OCI-LY7 (cell line): Measurements from ENCODE around the gene SAC3D1. TPM values are rescaled to one million over a fixed set of nuclear protein-coding genes. Genes with fewer than 3 reads are reported as not detected.

Experiments
- BruUV-seq: library from RNA; stranded (reverse); fragments of 400-500 nt; replicated peaks from 2 replicates; lab custom pipeline; 2021; lab: Mats Ljungman, UMichigan
- CTCF ChIA-PET: fragments of 300-600 bp; sonication (Branson Sonifier 250); formaldehyde crosslinking; loops from one replicate; lab custom pipeline; 2022; ENCODE audit warnings: antibody characterized with exemption; ENCODE audit not compliant: unreplicated experiment; lab: Charles Lee
- POLR2A ChIA-PET: fragments of 300-600 bp; sonication (Branson Sonifier 250); formaldehyde crosslinking; loops from one replicate; lab custom pipeline; 2022; ENCODE audit warnings: antibody characterized with exemption; lab: Charles Lee
- DNase-seq: peaks from one replicate; pipeline ENCODE4 v3.0.0-alpha.2; 2015; ENCODE audit warnings: low spot score
- H2AFZ ChIP-seq: fragments of 200-600 bp; sonication (generic), shearing (Covaris generic); 2 replicates; pipeline ENCODE4 v1.6.1; 2014; ENCODE audit warnings: mild to moderate bottlenecking, antibody characterized with exemption, low read length, moderate library complexity
- H3K27ac ChIP-seq: fragments of 200-600 bp; sonication (generic); 2 replicates; pipeline ENCODE4 v1.5.1; 2014; ENCODE audit warnings: mixed run types, low read depth, mild to moderate bottlenecking, moderate library complexity, low read length, inconsistent platforms; ENCODE audit not compliant: poor library complexity, severe bottlenecking
- H3K36me3 ChIP-seq: fragments of 200-600 bp; sonication (generic); 2 replicates; pipeline ENCODE4 v1.6.1; 2014; ENCODE audit warnings: mild to moderate bottlenecking, antibody characterized with exemption, low read length, moderate library complexity, mixed read lengths; ENCODE audit not compliant: insufficient read depth
- H3K4me1 ChIP-seq: fragments of 200-600 bp; sonication (generic); 2 replicates; pipeline ENCODE4 v1.5.1; 2014; ENCODE audit warnings: mild to moderate bottlenecking, low read length; ENCODE audit not compliant: insufficient read depth, poor library complexity, severe bottlenecking
- H3K4me2 ChIP-seq: fragments of 200-600 bp; sonication (generic); 2 replicates; pipeline ENCODE4 v1.6.1; 2014; ENCODE audit warnings: mild to moderate bottlenecking, low read length
- H3K4me3 ChIP-seq: fragments of 200-600 bp; sonication (generic); 2 replicates; pipeline ENCODE4 v1.5.1; 2014; ENCODE audit warnings: mild to moderate bottlenecking, low read depth, low read length; ENCODE audit not compliant: poor library complexity, severe bottlenecking
- H3K79me2 ChIP-seq: fragments of 200-600 bp; sonication (generic); 2 replicates; pipeline ENCODE4 v1.6.1; 2016; ENCODE audit warnings: low read depth, mild to moderate bottlenecking, low read length, moderate library complexity, mixed read lengths; ENCODE audit not compliant: insufficient read depth
- H3K9me2 ChIP-seq: fragments of 200-600 bp; sonication (generic); 2 replicates; pipeline ENCODE4 v1.6.1; 2016; ENCODE audit warnings: mild to moderate bottlenecking, low read length, mixed read lengths; ENCODE audit not compliant: insufficient read depth
- H3K9me3 ChIP-seq: fragments of 200-600 bp; sonication (generic); 2 replicates; pipeline ENCODE4 v1.6.1; 2014; ENCODE audit warnings: mild to moderate bottlenecking, mixed run types, low read length, mixed read lengths
- H4K20me1 ChIP-seq: fragments of 200-600 bp; sonication (generic); 2 replicates; pipeline ENCODE4 v1.6.1; 2014; ENCODE audit warnings: mild to moderate bottlenecking, antibody characterized with exemption, low read length, moderate library complexity, mixed read lengths; ENCODE audit not compliant: insufficient read depth
- EZH2phosphoT487 ChIP-seq: fragments of 200-600 bp; sonication (generic); IDR thresholded peaks from 2 replicates; pipeline ENCODE4 v1.6.1; 2018; ENCODE audit warnings: low read depth, borderline replicate concordance, mild to moderate bottlenecking, mixed run types, antibody characterized with exemption, low read length, moderate library complexity, mixed read lengths
- intact Hi-C: fragments of 100-400 bp; cut with micrococcal nuclease; formaldehyde crosslinking; loops from one replicate; pipeline ENCODE4 v1.10.0; 2022; ENCODE audit not compliant: unreplicated experiment
- total RNA-seq, 2 experiments: library from RNA; depleted of rRNA in 1 of 2; stranded (reverse); fragments of >200 nt in 1 of 2; shearing (Covaris generic) in 1 of 2; gene quantifications; 2 replicates each; pipeline ENCODE4 v1.2.3, GENCODE V29; 2014 to 2022
- TF ChIP-seq, protein P1 (sequence below): fragments of 200-600 bp; sonication (generic); conservative IDR thresholded peaks from 2 replicates; pipeline ENCODE4 v1.5.1; 2014; ENCODE audit warnings: mild to moderate bottlenecking, antibody characterized with exemption, low read length, moderate library complexity, mixed read lengths

SAC3D1 gene
- total RNA-seq, 2 experiments from 2014 or later: 28.2 to 32.5 TPM

DNA sequence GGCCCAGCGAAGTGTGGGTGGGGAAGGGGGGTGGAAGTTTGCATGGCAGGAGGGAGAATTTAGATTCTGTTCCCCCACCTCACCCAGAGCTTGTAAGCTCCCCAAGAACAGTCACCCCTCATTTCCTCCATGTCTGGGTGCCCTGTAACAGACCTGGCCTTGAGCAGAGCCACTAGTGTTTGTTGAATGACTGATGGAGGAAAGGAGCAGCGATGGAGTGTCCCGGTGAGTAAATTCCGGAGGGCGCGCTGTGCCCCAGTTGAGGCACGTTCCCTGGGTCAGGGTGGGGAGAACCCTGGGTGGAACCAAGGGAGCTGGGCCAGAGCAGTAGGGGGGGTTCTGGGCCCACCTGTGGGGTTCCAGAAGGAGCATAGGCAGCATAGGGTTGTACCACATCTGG lies 16.5 kb downstream of the SAC3D1 start:
- DNase-seq: no peak
- Histone ChIP-seq H3K27ac (no peak overlapping the region), H3K79me2 (no peaks in the 10 kb centered on the region), H3K36me3 (no peaks in the 10 kb centered on the region), H3K9me2 (no peaks in the 10 kb centered on the region), H4K20me1 (no peaks in the 10 kb centered on the region), H3K9me3 (no peaks in the 10 kb centered on the region), H3K4me1 (peaks cover 46% of the 10 kb centered on the region), H3K4me2 (no peak overlapping the region), H3K4me3 (no peak overlapping the region), H2AFZ (no peak overlapping the region)
- CTCF ChIA-PET: no interaction called here
- POLR2A ChIA-PET: interaction anchor here (0.6 kb wide), 2 partner anchors 24 to 387 kb away, joined by 3 to 4 read pairs; no protein-coding TSS in a partner anchor
- TF ChIP-seq, protein P1, sequence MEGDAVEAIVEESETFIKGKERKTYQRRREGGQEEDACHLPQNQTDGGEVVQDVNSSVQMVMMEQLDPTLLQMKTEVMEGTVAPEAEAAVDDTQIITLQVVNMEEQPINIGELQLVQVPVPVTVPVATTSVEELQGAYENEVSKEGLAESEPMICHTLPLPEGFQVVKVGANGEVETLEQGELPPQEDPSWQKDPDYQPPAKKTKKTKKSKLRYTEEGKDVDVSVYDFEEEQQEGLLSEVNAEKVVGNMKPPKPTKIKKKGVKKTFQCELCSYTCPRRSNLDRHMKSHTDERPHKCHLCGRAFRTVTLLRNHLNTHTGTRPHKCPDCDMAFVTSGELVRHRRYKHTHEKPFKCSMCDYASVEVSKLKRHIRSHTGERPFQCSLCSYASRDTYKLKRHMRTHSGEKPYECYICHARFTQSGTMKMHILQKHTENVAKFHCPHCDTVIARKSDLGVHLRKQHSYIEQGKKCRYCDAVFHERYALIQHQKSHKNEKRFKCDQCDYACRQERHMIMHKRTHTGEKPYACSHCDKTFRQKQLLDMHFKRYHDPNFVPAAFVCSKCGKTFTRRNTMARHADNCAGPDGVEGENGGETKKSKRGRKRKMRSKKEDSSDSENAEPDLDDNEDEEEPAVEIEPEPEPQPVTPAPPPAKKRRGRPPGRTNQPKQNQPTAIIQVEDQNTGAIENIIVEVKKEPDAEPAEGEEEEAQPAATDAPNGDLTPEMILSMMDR: no peak
- no peak for TF ChIP-seq EZH2phosphoT487
- no TSS peak for BruUV-seq
- intact Hi-C loops: no loop called here

DNA sequence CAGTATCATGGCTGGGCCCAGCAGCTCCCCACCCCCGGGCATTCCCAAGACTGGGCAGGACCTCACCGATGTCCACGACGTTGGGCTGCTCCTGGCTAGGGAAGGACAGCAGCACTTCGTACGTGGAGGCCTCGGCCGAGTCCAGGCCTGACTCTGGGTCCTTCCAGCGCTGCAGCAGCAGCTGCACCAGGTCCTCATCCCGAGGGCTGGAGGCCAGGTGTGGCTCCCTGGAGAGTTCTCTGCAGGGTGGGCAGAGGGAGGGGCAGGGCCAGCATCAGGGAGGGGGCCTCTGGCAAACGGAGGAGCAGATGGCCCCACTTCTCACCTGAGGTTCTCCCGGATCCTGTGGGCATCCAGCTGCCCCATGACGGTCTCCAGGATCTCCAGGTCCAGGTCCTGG lies 17.0 kb downstream of the SAC3D1 start:
- intact Hi-C loops: no loop called here
- H3K9me3 ChIP-seq: no peaks in the 10 kb centered on the region
- ChIA-PET CTCF (interaction anchor here (0.6 kb wide), 1 partner anchor 31 kb away, joined by 3 read pairs; the partner anchor contains the start of gene SNX15), POLR2A (interaction anchor here (0.6 kb wide), 1 partner anchor 24 kb away, joined by 4 read pairs; no protein-coding TSS in a partner anchor)
- no peak overlapping the region for H3K4me2 ChIP-seq
- H3K36me3 ChIP-seq: no peaks in the 10 kb centered on the region
- no peak overlapping the region for H2AFZ ChIP-seq
- TF ChIP-seq, protein P1: no peak
- no peak for TF ChIP-seq EZH2phosphoT487
- BruUV-seq: no TSS peak
- H4K20me1 ChIP-seq: no peaks in the 10 kb centered on the region
- no peak overlapping the region for H3K4me3 ChIP-seq
- H3K79me2 ChIP-seq: no peaks in the 10 kb centered on the region
- peaks cover 44% of the 10 kb centered on the region for H3K4me1 ChIP-seq
- no peak for DNase-seq
- no peak overlapping the region for H3K27ac ChIP-seq
- H3K9me2 ChIP-seq: no peaks in the 10 kb centered on the region

DNA sequence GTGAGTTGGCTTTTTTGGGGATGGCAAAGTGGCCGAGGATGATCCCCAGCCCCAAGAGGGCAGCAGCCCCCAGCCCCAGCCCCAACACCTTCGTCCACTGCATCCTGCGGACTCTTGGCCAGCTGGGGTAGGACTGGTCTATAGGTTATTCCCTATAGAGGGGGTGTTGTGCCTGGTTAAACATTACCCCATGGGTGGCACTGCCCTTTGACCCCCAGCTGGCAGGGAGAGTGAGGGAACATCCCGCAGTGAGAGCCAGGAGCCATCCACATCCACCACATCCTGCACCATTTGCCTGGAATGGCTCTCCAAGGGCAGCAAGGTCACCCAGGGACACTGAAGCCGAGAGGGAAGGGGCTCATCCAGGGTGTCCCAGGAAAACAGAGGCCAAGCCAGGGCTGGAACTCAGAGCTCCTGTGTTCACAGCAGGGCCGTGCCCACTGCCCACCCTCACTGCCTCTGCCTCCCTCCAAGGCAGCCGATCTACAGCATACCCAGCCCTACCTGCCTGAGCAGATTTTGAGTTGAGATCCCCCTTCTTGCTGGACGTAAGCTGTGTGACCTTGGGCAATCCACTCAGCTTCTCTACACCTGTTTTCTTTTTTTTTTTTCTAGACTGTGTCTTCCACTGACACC lies 17.5 kb downstream of the SAC3D1 start, which contains the start of gene NAALADL1:
NAALADL1 (minus strand) TSS at position 135 of the 636 bp plus-strand sequence; CDS start at position 103, 32 bp downstream.
- POLR2A ChIA-PET: no interaction called here
- Histone ChIP-seq H3K27ac (no peak within 1 kb of the TSS), H4K20me1 (no peaks in the 10 kb centered on the region), H3K4me2 (no peak within 1 kb of the TSS), H3K36me3 (no peaks in the 10 kb centered on the region), H3K9me3 (no peaks in the 10 kb centered on the region), H3K4me3 (no peak within 1 kb of the TSS), H3K9me2 (no peaks in the 10 kb centered on the region), H3K79me2 (no peaks in the 10 kb centered on the region), H2AFZ (no peak within 1 kb of the TSS), H3K4me1 (peaks cover 39% of the 10 kb centered on the region)
- intact Hi-C loops: no loop called here
- no peak for TF ChIP-seq EZH2phosphoT487
- TF ChIP-seq, protein P1: no peak
- CTCF ChIA-PET: interaction anchor here (0.6 to 0.7 kb wide), 2 partner anchors 31 to 211 kb away, joined by 3 read pairs; partner anchors contain the start of gene SNX15
- DNase-seq: no peak
- no TSS peak for BruUV-seq
